GM19351 (cell line): ENCODE data around the gene PYGB.
"Not testable (repeated sequence)": the region's sequence is repeated elsewhere in the genome, so short reads cannot be mapped to it uniquely, and the experiment has no call there.

Experiments
- ATAC-seq: cut with Tn5 transposase; IDR thresholded peaks from one replicate; pipeline ENCODE4 v1.9.1; 2021; ENCODE audit warnings: mild to moderate bottlenecking, moderate library complexity; ENCODE audit not compliant: unreplicated experiment

The PYGB gene

GRCh38 chr20:25229486-25230165, 18.3 kb upstream of the PYGB start:
- ATAC-seq, result no peak

GRCh38 chr20:25230166-25230831, 17.6 kb upstream of the PYGB start:
- ATAC-seq, result peak; percentile 55

GRCh38 chr20:25233016-25233772, 14.7 kb upstream of the PYGB start:
- no peak for ATAC-seq

DNA sequence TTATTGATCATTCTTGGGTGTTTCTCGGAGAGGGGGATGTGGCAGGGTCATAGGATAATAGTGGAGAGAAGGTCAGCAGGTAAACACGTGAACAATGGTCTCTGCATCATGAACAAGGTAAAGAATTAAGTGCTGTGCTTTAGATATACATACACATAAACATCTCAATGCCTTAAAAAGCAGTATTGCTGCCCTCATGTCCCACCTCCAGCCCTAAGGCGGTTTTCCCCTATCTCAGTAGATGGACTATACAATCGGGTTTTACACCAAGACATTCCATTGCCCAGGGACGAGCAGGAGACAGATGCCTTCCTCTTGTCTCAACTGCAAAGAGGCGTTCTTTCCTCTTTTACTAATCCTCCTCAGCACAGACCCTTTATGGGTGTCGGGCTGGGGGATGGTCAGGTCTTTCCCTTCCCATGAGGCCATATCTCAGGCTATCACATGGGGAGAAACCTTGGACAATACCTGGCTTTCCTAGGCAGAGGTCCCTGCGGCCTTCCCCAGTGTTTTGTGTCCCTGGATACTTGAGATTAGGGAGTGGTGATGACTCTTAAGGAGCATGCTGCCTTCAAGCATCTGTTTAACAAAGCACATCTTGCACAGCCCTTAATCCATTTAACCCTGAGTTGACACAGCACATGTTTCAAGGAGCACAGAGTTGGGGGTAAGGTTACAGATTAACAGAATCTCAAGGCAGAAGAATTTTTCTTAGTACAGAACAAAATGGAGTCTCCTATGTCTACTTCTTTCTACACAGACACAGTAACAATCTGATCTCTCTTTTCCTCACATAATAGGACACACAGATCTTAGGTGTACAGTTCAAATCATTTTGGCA, 13.7 kb upstream of the PYGB start:
- ATAC-seq, result not testable (repeated sequence)

DNA sequence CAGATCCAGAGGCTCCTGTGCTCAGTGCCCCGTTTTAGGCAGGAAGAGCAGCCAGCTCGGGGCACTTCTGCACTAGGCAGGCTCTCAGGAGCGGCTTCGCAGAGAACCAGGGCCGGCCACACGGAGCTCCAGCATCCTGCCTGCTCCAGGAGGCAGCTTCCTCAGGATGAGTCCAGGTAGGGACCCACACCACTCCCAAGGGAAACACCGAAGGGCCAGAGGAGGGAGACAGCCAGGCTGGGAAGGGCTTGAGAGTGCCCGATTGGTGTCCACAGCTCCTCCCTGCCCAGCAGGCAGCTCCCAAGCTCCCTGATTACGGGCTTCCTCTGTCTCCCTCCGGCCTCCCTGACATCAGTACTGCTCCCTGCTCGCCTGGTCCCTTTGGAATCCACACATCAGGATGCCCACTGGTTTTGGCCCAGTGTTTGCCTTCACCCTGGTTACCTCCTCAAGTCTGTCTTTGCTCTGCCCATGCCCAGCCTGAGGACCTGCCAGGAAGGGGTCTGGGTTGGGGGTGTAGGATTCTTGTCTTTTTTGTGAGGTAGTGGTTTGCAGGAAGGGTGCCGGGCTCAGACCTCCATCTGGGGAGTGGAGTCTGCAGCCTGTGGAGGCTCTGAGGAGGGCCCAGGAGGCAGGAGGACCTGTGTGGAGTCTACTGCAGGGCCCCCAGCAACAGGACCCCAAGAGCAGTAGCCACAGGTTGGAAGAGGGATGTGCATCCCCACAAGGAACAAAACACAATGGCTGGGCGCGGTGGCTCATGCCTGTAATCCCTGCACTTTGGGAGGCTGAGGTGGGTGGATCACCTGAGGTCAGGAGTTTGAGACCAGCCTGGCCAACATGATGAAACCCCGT, 11.2 kb upstream of the PYGB start:
- ATAC-seq, result no peak

- ATAC-seq, result peak; percentile 61
These were observed 10.1 kb upstream of the PYGB start for GRCh38 chr20:25237610-25238318.

GRCh38 chr20:25238319-25239037, 9.4 kb upstream of the PYGB start:
- no peak for ATAC-seq

- ATAC-seq, result peak; percentile 74
These were observed 8.2 kb upstream of the PYGB start for GRCh38 chr20:25239387-25240370.

GRCh38 chr20:25240851-25241658, 6.8 kb upstream of the PYGB start:
- ATAC-seq, result not testable (repeated sequence)

DNA sequence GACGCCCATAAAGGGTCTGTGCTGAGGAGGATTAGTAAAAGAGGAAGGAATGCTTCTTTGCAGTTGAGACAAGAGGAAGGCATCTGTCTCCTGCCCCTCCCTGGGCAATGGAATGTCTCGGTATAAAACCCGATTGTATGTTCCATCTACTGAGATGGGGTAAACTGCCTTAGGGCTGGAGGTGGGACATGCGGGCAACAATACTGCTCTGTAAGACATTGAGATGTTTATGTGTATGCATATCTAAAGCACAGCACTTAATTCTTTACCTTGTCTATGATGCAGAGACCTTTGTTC, 6.3 kb upstream of the PYGB start:
- not testable (repeated sequence) for ATAC-seq

- no peak for ATAC-seq
These were observed 5.7 kb upstream of the PYGB start for GRCh38 chr20:25242231-25242630.

GRCh38 chr20:25243416-25243979, 4.4 kb upstream of the PYGB start:
- no peak for ATAC-seq

- ATAC-seq, result no peak
These were observed 2.9 kb upstream of the PYGB start for GRCh38 chr20:25244976-25245375.

- ATAC-seq, result no peak
These were observed 2.4 kb upstream of the PYGB start for GRCh38 chr20:25245461-25245860.

GRCh38 chr20:25246182-25246999, 1.5 kb upstream of the PYGB start:
- ATAC-seq, result no peak

GRCh38 chr20:25247000-25247517, 826 bp upstream of the PYGB start:
- ATAC-seq, result peak; percentile 3
